MM.1S (cell line): ENCODE results near the gene ZNF280D.

Experiments
- EZH2 ChIP-seq: fragments of 300-600 bp; sonication (generic); optimal IDR thresholded peaks from 2 replicates; pipeline ENCODE3; 2017; ENCODE audit warnings: low read depth, mild to moderate bottlenecking, antibody characterized with exemption, low read length, mixed read lengths
- EZH2phosphoT487 ChIP-seq: fragments of 300-600 bp; sonication (generic); IDR thresholded peaks from 2 replicates; pipeline ENCODE4 v1.6.1; 2018; ENCODE audit warnings: antibody characterized with exemption, low read length
- TF ChIP-seq, protein P1 (sequence below): fragments of 300-600 bp; sonication (generic); IDR thresholded peaks from 2 replicates; pipeline ENCODE4 v1.5.1; 2016; ENCODE audit warnings: antibody characterized with exemption, low read length, mixed read lengths

DNA sequence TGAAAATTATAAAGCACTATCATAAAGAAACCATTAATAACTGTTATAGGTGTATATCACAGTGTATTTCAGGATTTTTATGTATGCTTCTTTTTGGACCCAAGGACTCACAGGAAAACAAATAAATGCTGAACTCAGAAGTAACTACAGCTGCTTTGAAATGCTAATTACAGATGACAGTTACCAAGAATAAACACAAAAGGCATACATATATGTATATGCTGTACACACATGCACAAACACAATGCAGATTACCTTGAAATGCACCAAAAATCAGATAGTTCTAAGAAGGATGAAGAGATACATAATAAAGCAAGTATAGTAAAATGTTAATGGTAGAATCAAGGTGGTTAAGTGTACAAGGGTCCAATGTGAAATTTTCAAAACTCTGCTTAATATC lies 52.2 kb downstream of the ZNF280D start:
- TF ChIP-seq EZH2 (no peak), EZH2phosphoT487 (no peak)
- TF ChIP-seq, protein P1, sequence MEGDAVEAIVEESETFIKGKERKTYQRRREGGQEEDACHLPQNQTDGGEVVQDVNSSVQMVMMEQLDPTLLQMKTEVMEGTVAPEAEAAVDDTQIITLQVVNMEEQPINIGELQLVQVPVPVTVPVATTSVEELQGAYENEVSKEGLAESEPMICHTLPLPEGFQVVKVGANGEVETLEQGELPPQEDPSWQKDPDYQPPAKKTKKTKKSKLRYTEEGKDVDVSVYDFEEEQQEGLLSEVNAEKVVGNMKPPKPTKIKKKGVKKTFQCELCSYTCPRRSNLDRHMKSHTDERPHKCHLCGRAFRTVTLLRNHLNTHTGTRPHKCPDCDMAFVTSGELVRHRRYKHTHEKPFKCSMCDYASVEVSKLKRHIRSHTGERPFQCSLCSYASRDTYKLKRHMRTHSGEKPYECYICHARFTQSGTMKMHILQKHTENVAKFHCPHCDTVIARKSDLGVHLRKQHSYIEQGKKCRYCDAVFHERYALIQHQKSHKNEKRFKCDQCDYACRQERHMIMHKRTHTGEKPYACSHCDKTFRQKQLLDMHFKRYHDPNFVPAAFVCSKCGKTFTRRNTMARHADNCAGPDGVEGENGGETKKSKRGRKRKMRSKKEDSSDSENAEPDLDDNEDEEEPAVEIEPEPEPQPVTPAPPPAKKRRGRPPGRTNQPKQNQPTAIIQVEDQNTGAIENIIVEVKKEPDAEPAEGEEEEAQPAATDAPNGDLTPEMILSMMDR: no peak
